ENCODE results near the gene WDR33.

The WDR33 gene

GRCh38 chr2:127683056-127683455, 127.9 kb downstream of the WDR33 start:
- intact Hi-C loops (cut with DNase I; ENCODE audit: low total_unique reads): no loop called here
- H3K27me3 ChIP-seq: no peaks in the 10 kb centered on the region
- peaks cover 0 to 34% (median 9%) of the 10 kb centered on the region in 4 donors for H3K4me1 ChIP-seq
- H3K36me3 ChIP-seq: no peaks in the 10 kb centered on the region
- no peak overlapping the region for H3K27ac ChIP-seq
- H3K9me3 ChIP-seq: no peaks in the 10 kb centered on the region
- no peak overlapping the region for H3K4me3 ChIP-seq
- no peak for DNase-seq
- TF ChIP-seq, protein P1, sequence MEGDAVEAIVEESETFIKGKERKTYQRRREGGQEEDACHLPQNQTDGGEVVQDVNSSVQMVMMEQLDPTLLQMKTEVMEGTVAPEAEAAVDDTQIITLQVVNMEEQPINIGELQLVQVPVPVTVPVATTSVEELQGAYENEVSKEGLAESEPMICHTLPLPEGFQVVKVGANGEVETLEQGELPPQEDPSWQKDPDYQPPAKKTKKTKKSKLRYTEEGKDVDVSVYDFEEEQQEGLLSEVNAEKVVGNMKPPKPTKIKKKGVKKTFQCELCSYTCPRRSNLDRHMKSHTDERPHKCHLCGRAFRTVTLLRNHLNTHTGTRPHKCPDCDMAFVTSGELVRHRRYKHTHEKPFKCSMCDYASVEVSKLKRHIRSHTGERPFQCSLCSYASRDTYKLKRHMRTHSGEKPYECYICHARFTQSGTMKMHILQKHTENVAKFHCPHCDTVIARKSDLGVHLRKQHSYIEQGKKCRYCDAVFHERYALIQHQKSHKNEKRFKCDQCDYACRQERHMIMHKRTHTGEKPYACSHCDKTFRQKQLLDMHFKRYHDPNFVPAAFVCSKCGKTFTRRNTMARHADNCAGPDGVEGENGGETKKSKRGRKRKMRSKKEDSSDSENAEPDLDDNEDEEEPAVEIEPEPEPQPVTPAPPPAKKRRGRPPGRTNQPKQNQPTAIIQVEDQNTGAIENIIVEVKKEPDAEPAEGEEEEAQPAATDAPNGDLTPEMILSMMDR (IDR thresholded peaks at IDR 0.05): no peak

GRCh38 chr2:127681976-127682857, 128.8 kb downstream of the WDR33 start:
- H3K9me3 ChIP-seq: no peaks in the 10 kb centered on the region
- intact Hi-C loops (cut with DNase I; ENCODE audit: low total_unique reads): no loop called here
- H3K4me3 ChIP-seq: no peak overlapping the region
- H3K4me1 ChIP-seq: peaks cover 0 to 41% (median 12%) of the 10 kb centered on the region in 4 donors
- H3K27ac ChIP-seq: peak overlapping the region in 1 of 2 donors; percentile 45
- TF ChIP-seq, protein P1 (IDR thresholded peaks at IDR 0.05): no peak
- no peak for DNase-seq
- no peaks in the 10 kb centered on the region for H3K27me3 ChIP-seq
- H3K36me3 ChIP-seq: no peaks in the 10 kb centered on the region

DNA sequence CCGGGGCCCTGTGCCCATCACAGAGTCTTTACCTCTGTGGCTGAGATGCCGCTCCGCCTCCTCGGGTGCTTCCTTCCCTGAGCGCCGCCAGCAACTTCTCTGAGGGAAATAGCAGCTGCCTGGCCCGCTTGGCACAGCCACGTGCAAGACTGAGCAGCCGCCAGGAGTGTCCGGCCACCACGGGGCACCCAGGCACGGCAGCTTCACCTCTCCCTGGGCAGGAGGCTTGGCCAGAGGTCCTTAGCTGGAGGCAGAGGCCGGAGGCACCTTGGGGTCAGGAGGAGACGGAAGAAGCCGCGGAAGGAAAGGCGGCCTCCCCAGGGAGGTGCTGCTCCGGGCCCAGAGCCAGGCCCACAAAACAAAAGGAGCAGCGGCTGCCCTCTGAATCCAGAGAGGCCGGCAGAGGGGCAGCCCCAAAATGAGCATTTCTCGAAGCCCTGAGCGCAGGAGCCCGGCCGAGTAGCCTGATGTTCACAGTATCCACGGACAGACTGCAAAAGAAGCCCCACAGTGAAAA, 129.6 kb downstream of the WDR33 start:
- peak overlapping the region; percentile 14 to 45 for H3K27ac ChIP-seq
- H3K4me3 ChIP-seq: peak overlapping the region; percentile 28 to 46
- TF ChIP-seq, protein P1 (IDR thresholded peaks at IDR 0.05): no peak
- H3K4me1 ChIP-seq: peaks cover 0 to 49% (median 20%) of the 10 kb centered on the region in 4 donors
- no peaks in the 10 kb centered on the region for H3K27me3 ChIP-seq
- no peaks in the 10 kb centered on the region for H3K9me3 ChIP-seq
- intact Hi-C loops (cut with DNase I; ENCODE audit: low total_unique reads): no loop called here
- DNase-seq: peak; percentile 21 to 83
- no peaks in the 10 kb centered on the region for H3K36me3 ChIP-seq

DNA sequence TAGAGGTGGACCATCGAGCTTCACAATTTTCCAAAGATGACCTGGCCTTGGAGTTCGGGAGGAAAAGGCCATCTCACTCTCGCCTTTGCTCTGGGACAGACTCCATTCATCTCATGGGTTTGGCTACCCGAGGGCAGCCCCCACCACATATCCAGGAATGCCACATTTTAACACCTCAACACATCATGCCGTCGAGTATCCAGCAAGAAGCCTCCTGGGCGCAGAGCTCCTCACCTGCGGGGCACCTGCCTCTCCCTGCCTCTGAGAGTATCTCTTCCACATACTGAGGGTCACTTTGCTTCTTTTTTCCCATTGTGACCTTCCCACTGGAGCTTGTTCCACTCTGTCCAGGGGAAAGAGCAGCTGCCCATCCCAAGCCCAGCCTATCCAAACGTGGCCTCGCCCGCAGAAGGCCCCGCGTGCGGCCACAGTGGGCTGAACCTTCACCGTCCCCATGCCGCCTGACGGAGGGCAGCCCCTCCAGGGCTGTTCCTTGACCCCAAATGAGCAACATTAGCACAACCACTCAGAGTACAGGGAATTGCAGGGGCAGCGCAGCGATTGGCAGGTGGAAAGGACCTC, 130.2 kb downstream of the WDR33 start:
- DNase-seq: no peak
- Histone ChIP-seq H3K36me3 (no peaks in the 10 kb centered on the region), H3K4me1 (peaks cover 0 to 55% (median 25%) of the 10 kb centered on the region in 4 donors), H3K27ac (peak overlapping the region; percentile 14 to 45), H3K27me3 (no peaks in the 10 kb centered on the region), H3K9me3 (no peaks in the 10 kb centered on the region), H3K4me3 (peak overlapping the region; percentile 28 to 46)
- TF ChIP-seq, protein P1 (IDR thresholded peaks at IDR 0.05): no peak
- intact Hi-C loops (cut with DNase I; ENCODE audit: low total_unique reads): no loop called here

DNA sequence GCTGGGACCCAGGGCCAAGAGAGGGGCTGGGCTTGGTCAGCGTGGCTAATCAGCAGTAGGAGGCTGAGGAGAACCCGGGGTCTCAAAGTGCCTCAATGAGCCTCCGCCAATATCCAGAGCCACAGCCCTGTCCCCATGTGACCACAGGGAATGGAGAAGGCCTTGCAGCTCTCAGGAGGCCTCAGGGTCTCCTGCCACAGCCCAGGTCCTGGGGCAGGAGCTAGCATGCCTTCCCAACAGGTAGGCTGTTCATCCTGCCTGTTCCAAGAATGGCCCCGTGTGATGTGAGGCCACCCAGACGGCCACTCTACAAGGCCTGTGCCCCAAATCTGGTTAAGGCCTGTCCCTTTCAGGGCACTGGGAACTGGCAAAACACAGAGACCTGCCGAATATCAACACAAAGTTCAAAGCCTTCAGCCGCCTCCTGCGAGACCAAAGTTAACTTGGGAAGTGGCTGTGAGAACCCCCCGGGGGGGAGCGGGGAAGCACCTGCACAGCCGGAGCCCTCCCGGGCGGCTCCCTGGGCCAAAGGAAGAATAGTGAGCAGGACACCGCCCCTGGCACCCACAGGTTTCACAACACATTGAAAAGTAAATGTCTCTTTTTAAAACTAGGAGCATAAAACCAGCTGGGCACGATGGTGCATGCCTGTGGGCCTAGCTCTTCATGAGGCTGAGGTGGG, 131.2 kb downstream of the WDR33 start:
- H3K27ac ChIP-seq: no peak overlapping the region
- H3K4me3 ChIP-seq: no peak overlapping the region
- H3K27me3 ChIP-seq: no peaks in the 10 kb centered on the region
- H3K36me3 ChIP-seq: no peaks in the 10 kb centered on the region
- peaks cover 0 to 56% (median 28%) of the 10 kb centered on the region in 4 donors for H3K4me1 ChIP-seq
- intact Hi-C loops (cut with DNase I; ENCODE audit: low total_unique reads): loop anchor here (10.0 kb wide), 1 partner anchor 295 kb away; the partner anchor contains the start of gene MAP3K2
- TF ChIP-seq, protein P1 (IDR thresholded peaks at IDR 0.05): no peak
- H3K9me3 ChIP-seq: no peaks in the 10 kb centered on the region
- DNase-seq: no peak

Data from tibial artery (tissue), 4 donors.